Measurements from ENCODE around the gene CRYM. TPM values are rescaled to one million over a fixed set of nuclear protein-coding genes. Genes with fewer than 3 reads are reported as not detected.
"Not testable (repeated sequence)": the region's sequence is repeated elsewhere in the genome, so short reads cannot be mapped to it uniquely, and the experiment has no call there.

CRYM gene
- polyA plus RNA-seq, 3 donors, result not detected

- Histone ChIP-seq H4K20me1 (ENCODE audit: insufficient read depth, low read length) (no peaks in the 10 kb centered on the region), H3K4me3 (replicated peaks in 1 of 3; ENCODE audit: low read depth in 2 of 3, low read length in 3 of 3) (no peak overlapping the region), H3K9me3 (replicated peaks in 1 of 2; ENCODE audit: control insufficient read depth in 1 of 2, insufficient read depth in 1 of 2, low read length in 2 of 2) (no peaks in the 10 kb centered on the region), H3K27me3 (ENCODE audit: control insufficient read depth in 2 of 2, insufficient read depth in 2 of 2, low read length in 2 of 2) (no peaks in the 10 kb centered on the region), H2AFZ (ENCODE audit: insufficient read depth, low read depth, low read length, poor library complexity, severe bottlenecking) (no peak overlapping the region), H3K79me2 (ENCODE audit: insufficient read depth, low read length) (no peaks in the 10 kb centered on the region), H3K27ac (ENCODE audit: low read depth in 1 of 2, low read length in 2 of 2) (no peak overlapping the region), H3K9ac (ENCODE audit: insufficient read depth, low read length, poor library complexity, severe bottlenecking) (no peak overlapping the region), H3K36me3 (replicated peaks in 1 of 2; ENCODE audit: control insufficient read depth in 1 of 2, insufficient read depth in 2 of 2, low read length in 2 of 2) (no peaks in the 10 kb centered on the region), H3K4me1 (ENCODE audit: control insufficient read depth in 1 of 2, insufficient read depth in 2 of 2, low read length in 2 of 2) (no peaks in the 10 kb centered on the region), H3K4me2 (replicated peaks; ENCODE audit: extremely low read depth, low read length, poor library complexity, severe bottlenecking) (no peak overlapping the region)
- no peak for DNase-seq
- WGBS (ENCODE audit: insufficient coverage), result 100% methylated on average over 1 of the region's 3 CpGs
- Mint-ChIP-seq H3K27ac (no peak overlapping the region), H3K9me3 (no peaks in the 10 kb centered on the region), H3K4me3 (no peak overlapping the region), H3K36me3 (no peaks in the 10 kb centered on the region), H3K4me1 (no peaks in the 10 kb centered on the region), H3K27me3 (ENCODE audit: low read depth in 3 of 3) (peaks cover 10 to 15% (median 11%) of the 10 kb centered on the region in 3 donors)
- no peak for TF ChIP-seq CTCF (IDR thresholded peaks at IDR 0.05)
- intact Hi-C loops (cut with micrococcal nuclease), result no loop called here
Observed at GRCh38 chr16:21253470-21253869, 24.6 kb downstream of the CRYM start.

GRCh38 chr16:21250072-21250923, 27.8 kb downstream of the CRYM start:
- Histone ChIP-seq H3K79me2 (ENCODE audit: insufficient read depth, low read length) (no peaks in the 10 kb centered on the region), H4K20me1 (ENCODE audit: insufficient read depth, low read length) (no peaks in the 10 kb centered on the region), H3K9me3 (replicated peaks in 1 of 2; ENCODE audit: control insufficient read depth in 1 of 2, insufficient read depth in 1 of 2, low read length in 2 of 2) (no peaks in the 10 kb centered on the region), H3K4me2 (replicated peaks; ENCODE audit: extremely low read depth, low read length, poor library complexity, severe bottlenecking) (no peak overlapping the region), H3K4me3 (replicated peaks in 1 of 3; ENCODE audit: low read depth in 2 of 3, low read length in 3 of 3) (no peak overlapping the region), H3K9ac (ENCODE audit: insufficient read depth, low read length, poor library complexity, severe bottlenecking) (no peak overlapping the region), H3K27me3 (ENCODE audit: control insufficient read depth in 2 of 2, insufficient read depth in 2 of 2, low read length in 2 of 2) (no peaks in the 10 kb centered on the region), H3K4me1 (ENCODE audit: control insufficient read depth in 1 of 2, insufficient read depth in 2 of 2, low read length in 2 of 2) (no peaks in the 10 kb centered on the region), H3K36me3 (replicated peaks in 1 of 2; ENCODE audit: control insufficient read depth in 1 of 2, insufficient read depth in 2 of 2, low read length in 2 of 2) (no peaks in the 10 kb centered on the region), H3K27ac (ENCODE audit: low read depth in 1 of 2, low read length in 2 of 2) (no peak overlapping the region), H2AFZ (ENCODE audit: insufficient read depth, low read depth, low read length, poor library complexity, severe bottlenecking) (no peak overlapping the region)
- H3K9me3 Mint-ChIP-seq, result no peaks in the 10 kb centered on the region
- H3K27me3 Mint-ChIP-seq (ENCODE audit: low read depth in 3 of 3), result peaks cover 9 to 15% (median 11%) of the 10 kb centered on the region in 3 donors
- H3K36me3 Mint-ChIP-seq, result no peaks in the 10 kb centered on the region
- H3K4me1 Mint-ChIP-seq, result no peaks in the 10 kb centered on the region
- H3K27ac Mint-ChIP-seq, result peak overlapping the region in 1 of 7 donors; percentile 29
- 68% methylated on average over 11 of the region's 15 CpGs for WGBS (ENCODE audit: insufficient coverage)
- intact Hi-C loops (cut with micrococcal nuclease), result no loop called here
- DNase-seq, result no peak
- H3K4me3 Mint-ChIP-seq, result no peak overlapping the region
- TF ChIP-seq CTCF (IDR thresholded peaks at IDR 0.05), result no peak

- Mint-ChIP-seq H3K27me3 (ENCODE audit: low read depth in 3 of 3) (peaks cover 4 to 18% (median 13%) of the 10 kb centered on the region in 3 donors), H3K4me3 (peak overlapping the region in 1 of 2 donors; percentile 14)
- intact Hi-C loops (cut with micrococcal nuclease); H3K4me3 ChIP-seq (replicated peaks in 1 of 3; ENCODE audit: low read depth in 2 of 3, low read length in 3 of 3); H3K36me3 ChIP-seq (replicated peaks in 1 of 2; ENCODE audit: control insufficient read depth in 1 of 2, insufficient read depth in 2 of 2, low read length in 2 of 2); DNase-seq; H4K20me1 ChIP-seq (ENCODE audit: insufficient read depth, low read length); H3K9ac ChIP-seq (ENCODE audit: insufficient read depth, low read length, poor library complexity, severe bottlenecking); H3K79me2 ChIP-seq (ENCODE audit: insufficient read depth, low read length); H3K9me3 ChIP-seq (replicated peaks in 1 of 2; ENCODE audit: control insufficient read depth in 1 of 2, insufficient read depth in 1 of 2, low read length in 2 of 2); H3K9me3 Mint-ChIP-seq; H3K4me1 Mint-ChIP-seq; H3K27ac Mint-ChIP-seq; H3K4me1 ChIP-seq (ENCODE audit: control insufficient read depth in 1 of 2, insufficient read depth in 2 of 2, low read length in 2 of 2); H3K27ac ChIP-seq (ENCODE audit: low read depth in 1 of 2, low read length in 2 of 2); H3K27me3 ChIP-seq (ENCODE audit: control insufficient read depth in 2 of 2, insufficient read depth in 2 of 2, low read length in 2 of 2); H2AFZ ChIP-seq (ENCODE audit: insufficient read depth, low read depth, low read length, poor library complexity, severe bottlenecking); H3K36me3 Mint-ChIP-seq; H3K4me2 ChIP-seq (replicated peaks; ENCODE audit: extremely low read depth, low read length, poor library complexity, severe bottlenecking): not testable (repeated sequence)
- WGBS (ENCODE audit: insufficient coverage), result no CpG with 5 or more reads among the region's 4 CpGs
Observed at GRCh38 chr16:21248179-21248578, 29.9 kb downstream of the CRYM start.
